Jurkat, Clone E6-1 (cell line): ENCODE data around the gene INTS12. TPM values are rescaled to one million over a fixed set of nuclear protein-coding genes. Genes with fewer than 3 reads are reported as not detected.
"Not testable (repeated sequence)": the region's sequence is repeated elsewhere in the genome, so short reads cannot be mapped to it uniquely, and the experiment has no call there.

Experiments used
- DNase-seq: peaks from one replicate; pipeline ENCODE4 v3.0.0-alpha.2; 2011; ENCODE audit warnings: low read depth, low spot score
- H3K4me3 ChIP-seq: 2 replicates; pipeline ENCODE4 v1.5.1; 2011; ENCODE audit warnings: mild to moderate bottlenecking, low read length, control low read depth, moderate library complexity
- polyA plus RNA-seq: library from polyadenylated mRNA; unstranded; fragments of >200 nt; gene quantifications from one replicate; pipeline ENCODE4 v1.2.1, GENCODE V29; 2012; ENCODE audit warnings: missing spikeins; ENCODE audit not compliant: insufficient read length, insufficient read depth

The INTS12 gene
- polyA plus RNA-seq = 35.9 TPM

- peak within 1 kb of the TSS; percentile 95 for H3K4me3 ChIP-seq
- peak; percentile 89 for DNase-seq
These were observed at the start of gene INTS12, which contains the start of gene GSTCD for GRCh38 chr4:105708181-105709080. Gene INTS12 (minus strand): TSS chr4:105708689. CDS start chr4:105700005, 8,684 bp downstream. Gene GSTCD (plus strand): TSS chr4:105708784. CDS start chr4:105717614, 8,830 bp downstream.

GRCh38 chr4:105755375-105755774 lies 46.9 kb upstream of the INTS12 start:
- DNase-seq = no peak
- no peak overlapping the region for H3K4me3 ChIP-seq

GRCh38 chr4:105753361-105753760 lies 44.9 kb upstream of the INTS12 start:
- H3K4me3 ChIP-seq = no peak overlapping the region
- DNase-seq = no peak

GRCh38 chr4:105751718-105752299 lies 43.3 kb upstream of the INTS12 start:
- DNase-seq = no peak
- no peak overlapping the region for H3K4me3 ChIP-seq

- no peak overlapping the region for H3K4me3 ChIP-seq
- no peak for DNase-seq
These were observed 39.7 kb upstream of the INTS12 start for GRCh38 chr4:105748222-105748621.

- H3K4me3 ChIP-seq = no peak overlapping the region
- DNase-seq = no peak
These were observed 33.1 kb upstream of the INTS12 start for GRCh38 chr4:105741548-105741947.

- not testable (repeated sequence) for H3K4me3 ChIP-seq, DNase-seq
These were observed 26.7 kb upstream of the INTS12 start for GRCh38 chr4:105735217-105735616.

- not testable (repeated sequence) for H3K4me3 ChIP-seq, DNase-seq
These were observed 21.4 kb upstream of the INTS12 start for GRCh38 chr4:105729895-105730294.

- no peak overlapping the region for H3K4me3 ChIP-seq
- no peak for DNase-seq
These were observed 17.1 kb upstream of the INTS12 start for GRCh38 chr4:105725623-105726022.

GRCh38 chr4:105719204-105719603 lies 10.7 kb upstream of the INTS12 start:
- no peak for DNase-seq
- no peak overlapping the region for H3K4me3 ChIP-seq

GRCh38 chr4:105715692-105716278 lies 7.3 kb upstream of the INTS12 start:
- DNase-seq = no peak
- no peak overlapping the region for H3K4me3 ChIP-seq

GRCh38 chr4:105714932-105715331 lies 6.4 kb upstream of the INTS12 start:
- H3K4me3 ChIP-seq = no peak overlapping the region
- DNase-seq = no peak

GRCh38 chr4:105714071-105714521 lies 5.6 kb upstream of the INTS12 start:
- H3K4me3 ChIP-seq = no peak overlapping the region
- DNase-seq = no peak

- no peak for DNase-seq
These were observed 4.3 kb upstream of the INTS12 start for GRCh38 chr4:105712766-105713165.

GRCh38 chr4:105710678-105711077 lies 2.2 kb upstream of the INTS12 start:
- no peak for DNase-seq
- no peak overlapping the region for H3K4me3 ChIP-seq

More at GRCh38 chr4:105712766-105713165, 4.3 kb upstream of the INTS12 start:
- no peak overlapping the region for H3K4me3 ChIP-seq

GRCh38 chr4:105710012-105710600 lies 1.6 kb upstream of the INTS12 start:
- no peak for DNase-seq

GRCh38 chr4:105709081-105709450 lies 577 bp upstream of the INTS12 start:
- no peak for DNase-seq
- peak overlapping the region; percentile 95 for H3K4me3 ChIP-seq

More at GRCh38 chr4:105710012-105710600, 1.6 kb upstream of the INTS12 start:
- H3K4me3 ChIP-seq = peak overlapping the region; percentile 95; the same call in 1 of the 2 replicates

- H3K4me3 ChIP-seq = peak overlapping the region; percentile 95
- DNase-seq = no peak
These were observed 708 bp downstream of the INTS12 start for GRCh38 chr4:105707782-105708180.

- DNase-seq = no peak
- H3K4me3 ChIP-seq = no peak overlapping the region
These were observed 9.9 kb downstream of the INTS12 start for GRCh38 chr4:105698607-105699006.
